Nephron (organoid): ENCODE results near the gene MGAT5.
A peak's percentile ranks its signal among the peaks of the same experiment; 100 is the strongest.

Experiments used
- H3K27ac Mint-ChIP-seq, 3 experiments: 2 replicates each; pipeline ENCODE4 v1.8.0; 2020; ENCODE audit warnings: mixed read lengths in 3 of 3, mild to moderate bottlenecking in 2 of 3, moderate library complexity in 1 of 3
- H3K27me3 Mint-ChIP-seq: 2 replicates; pipeline ENCODE4 v1.8.0; 2021; ENCODE audit warnings: low read depth, mild to moderate bottlenecking, moderate library complexity, mixed read lengths
- H3K36me3 Mint-ChIP-seq: 2 replicates; pipeline ENCODE4 v1.8.0; 2020; ENCODE audit warnings: low read depth, mixed read lengths
- H3K4me1 Mint-ChIP-seq: 2 replicates; pipeline ENCODE4 v1.8.0; 2020; ENCODE audit warnings: mixed read lengths
- H3K4me3 Mint-ChIP-seq, 3 experiments: 2 replicates each; pipeline ENCODE4 v1.8.0; 2020; ENCODE audit warnings: mild to moderate bottlenecking in 3 of 3, mixed read lengths in 3 of 3, moderate library complexity in 2 of 3
- H3K9me3 Mint-ChIP-seq: 2 replicates; pipeline ENCODE4 v1.8.0; 2020; ENCODE audit warnings: mixed read lengths
- TF ChIP-seq, protein P1 (sequence below), 3 experiments: fragments of 200-600 bp; sonication (generic); IDR thresholded peaks; one replicate each; pipeline ENCODE4 v1.5.0; 2021; ENCODE audit warnings: antibody characterized with exemption in 3 of 3; ENCODE audit not compliant: unreplicated experiment in 3 of 3

Gene MGAT5

DNA sequence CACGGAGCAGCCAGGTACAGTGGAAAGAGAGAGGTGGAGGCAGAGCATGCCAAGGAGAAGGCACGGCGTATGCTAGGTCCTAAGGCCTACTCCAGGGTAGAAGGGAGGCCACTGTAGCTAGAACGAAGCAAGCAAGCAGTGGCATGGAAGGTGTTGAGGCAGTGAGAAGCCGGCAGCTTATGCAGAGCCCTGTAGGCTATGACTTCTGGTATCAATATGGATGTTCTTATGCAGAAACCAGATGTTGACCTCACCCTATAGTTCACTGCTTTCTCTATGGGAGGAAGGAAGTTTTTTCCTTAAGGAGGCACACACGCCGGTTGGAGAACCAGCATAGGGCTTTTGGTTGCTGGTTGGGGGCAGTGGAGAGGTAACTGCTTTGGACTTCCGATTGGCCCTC is 6.1 kb downstream of the MGAT5 start:
- TF ChIP-seq, protein P1, sequence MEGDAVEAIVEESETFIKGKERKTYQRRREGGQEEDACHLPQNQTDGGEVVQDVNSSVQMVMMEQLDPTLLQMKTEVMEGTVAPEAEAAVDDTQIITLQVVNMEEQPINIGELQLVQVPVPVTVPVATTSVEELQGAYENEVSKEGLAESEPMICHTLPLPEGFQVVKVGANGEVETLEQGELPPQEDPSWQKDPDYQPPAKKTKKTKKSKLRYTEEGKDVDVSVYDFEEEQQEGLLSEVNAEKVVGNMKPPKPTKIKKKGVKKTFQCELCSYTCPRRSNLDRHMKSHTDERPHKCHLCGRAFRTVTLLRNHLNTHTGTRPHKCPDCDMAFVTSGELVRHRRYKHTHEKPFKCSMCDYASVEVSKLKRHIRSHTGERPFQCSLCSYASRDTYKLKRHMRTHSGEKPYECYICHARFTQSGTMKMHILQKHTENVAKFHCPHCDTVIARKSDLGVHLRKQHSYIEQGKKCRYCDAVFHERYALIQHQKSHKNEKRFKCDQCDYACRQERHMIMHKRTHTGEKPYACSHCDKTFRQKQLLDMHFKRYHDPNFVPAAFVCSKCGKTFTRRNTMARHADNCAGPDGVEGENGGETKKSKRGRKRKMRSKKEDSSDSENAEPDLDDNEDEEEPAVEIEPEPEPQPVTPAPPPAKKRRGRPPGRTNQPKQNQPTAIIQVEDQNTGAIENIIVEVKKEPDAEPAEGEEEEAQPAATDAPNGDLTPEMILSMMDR (IDR thresholded peaks at IDR 0.05; ENCODE audit: unreplicated experiment in 3 of 3), result no peak
- H3K27ac Mint-ChIP-seq, result peak overlapping the region; percentile 79 to 90 (median 85)
- H3K9me3 Mint-ChIP-seq, result no peaks in the 10 kb centered on the region
- H3K27me3 Mint-ChIP-seq, result peaks cover 3% of the 10 kb centered on the region
- peaks cover 36% of the 10 kb centered on the region for H3K4me1 Mint-ChIP-seq
- no peak overlapping the region for H3K4me3 Mint-ChIP-seq
- peaks cover under 1% of the 10 kb centered on the region for H3K36me3 Mint-ChIP-seq

DNA sequence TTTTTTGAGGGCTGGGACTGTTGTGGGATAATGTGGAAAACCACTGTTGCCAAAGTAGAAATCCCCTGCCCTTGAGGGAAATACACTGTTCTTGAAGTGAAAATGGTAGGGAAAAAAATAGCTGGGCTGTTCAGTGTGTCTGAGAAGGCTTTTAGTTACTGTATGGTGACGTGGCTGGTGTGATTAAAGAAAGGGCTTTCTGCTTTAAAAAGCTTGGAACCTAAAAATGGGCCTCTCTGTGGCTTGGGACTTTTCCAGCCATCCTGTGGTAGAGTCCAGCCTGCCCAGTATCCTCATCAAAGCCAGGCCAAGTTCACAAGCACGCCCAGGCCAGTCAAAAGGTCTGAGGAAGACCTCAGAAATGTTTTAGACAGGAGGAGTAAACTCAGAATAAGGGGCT is 6.8 kb downstream of the MGAT5 start:
- Mint-ChIP-seq H3K36me3 (no peaks in the 10 kb centered on the region), H3K4me1 (peaks cover 30% of the 10 kb centered on the region), H3K9me3 (no peaks in the 10 kb centered on the region)

DNA sequence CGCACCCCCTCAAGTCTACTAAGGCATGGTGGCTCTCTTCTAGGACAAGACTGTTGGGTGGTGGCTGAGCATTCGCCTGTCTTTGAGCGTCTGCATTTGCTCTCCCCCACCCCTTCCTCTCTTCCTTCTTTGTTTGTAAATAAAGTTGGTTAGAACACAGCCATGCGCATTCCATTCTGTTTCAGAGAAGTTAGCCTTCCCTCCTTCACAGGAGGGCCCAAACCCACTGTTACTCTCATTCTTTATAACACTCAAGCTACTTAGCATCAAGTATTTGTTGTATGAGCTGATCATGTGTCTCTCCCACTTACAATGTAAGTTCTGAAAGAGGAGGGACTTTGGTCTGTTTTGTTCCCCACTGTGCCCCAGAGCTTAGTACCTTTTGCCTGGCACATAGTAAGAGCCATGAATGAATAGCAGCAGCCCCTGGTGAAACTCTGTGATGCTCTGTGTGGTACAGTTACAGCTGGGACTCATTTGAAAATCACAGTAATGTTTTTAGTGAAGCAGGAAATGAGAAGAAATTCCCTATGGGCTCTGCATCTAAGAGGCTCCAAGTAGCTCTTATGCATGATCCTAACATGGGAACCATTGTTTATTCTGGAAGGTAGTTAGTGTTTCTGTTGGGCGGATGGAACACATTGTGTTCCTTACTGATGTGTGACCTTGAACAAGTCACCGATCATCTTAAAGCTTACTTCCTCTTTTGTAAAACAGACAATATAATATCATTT is 7.7 kb downstream of the MGAT5 start:
- TF ChIP-seq, protein P1 (IDR thresholded peaks at IDR 0.05; ENCODE audit: unreplicated experiment in 3 of 3), result no peak
- Mint-ChIP-seq H3K27me3 (peaks cover 3% of the 10 kb centered on the region), H3K9me3 (no peaks in the 10 kb centered on the region), H3K4me3 (no peak overlapping the region), H3K36me3 (no peaks in the 10 kb centered on the region), H3K27ac (peak overlapping the region; percentile 36 to 90 (median 63)), H3K4me1 (peaks cover 30% of the 10 kb centered on the region)

More for the DNA sequence above, 6.8 kb downstream of the MGAT5 start:
- H3K27ac Mint-ChIP-seq, result peak overlapping the region in 2 of 3 experiments; percentile 79 to 90
- H3K27me3 Mint-ChIP-seq, result peaks cover 3% of the 10 kb centered on the region
- TF ChIP-seq, protein P1 (IDR thresholded peaks at IDR 0.05; ENCODE audit: unreplicated experiment in 3 of 3), result no peak
- H3K4me3 Mint-ChIP-seq, result no peak overlapping the region

DNA sequence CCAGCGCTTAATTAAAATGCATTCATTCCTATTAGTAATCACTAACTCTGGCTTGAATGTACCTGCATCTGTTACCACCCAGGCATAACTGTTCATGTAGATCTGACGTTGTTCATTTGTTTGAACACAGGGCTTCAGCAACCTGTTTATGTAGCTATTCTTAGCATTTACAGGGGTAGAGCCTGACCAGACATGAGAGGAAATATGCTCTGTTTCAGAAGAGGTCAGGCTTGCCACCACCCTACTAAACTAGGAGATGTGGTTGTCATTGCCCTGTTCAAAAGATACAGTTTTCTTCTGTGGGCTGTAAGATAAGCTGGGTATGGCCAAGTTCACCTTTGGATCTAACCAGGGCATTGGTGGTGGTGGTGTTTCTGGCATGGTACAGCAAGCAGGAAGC is 8.8 kb downstream of the MGAT5 start:
- no peaks in the 10 kb centered on the region for H3K9me3 Mint-ChIP-seq
- H3K27me3 Mint-ChIP-seq, result peaks cover 3% of the 10 kb centered on the region
- TF ChIP-seq, protein P1 (IDR thresholded peaks at IDR 0.05; ENCODE audit: unreplicated experiment in 3 of 3), result no peak
- no peaks in the 10 kb centered on the region for H3K36me3 Mint-ChIP-seq
- peak overlapping the region; percentile 33 to 74 (median 73) for H3K27ac Mint-ChIP-seq
- H3K4me1 Mint-ChIP-seq, result peaks cover 30% of the 10 kb centered on the region
- no peak overlapping the region for H3K4me3 Mint-ChIP-seq

DNA sequence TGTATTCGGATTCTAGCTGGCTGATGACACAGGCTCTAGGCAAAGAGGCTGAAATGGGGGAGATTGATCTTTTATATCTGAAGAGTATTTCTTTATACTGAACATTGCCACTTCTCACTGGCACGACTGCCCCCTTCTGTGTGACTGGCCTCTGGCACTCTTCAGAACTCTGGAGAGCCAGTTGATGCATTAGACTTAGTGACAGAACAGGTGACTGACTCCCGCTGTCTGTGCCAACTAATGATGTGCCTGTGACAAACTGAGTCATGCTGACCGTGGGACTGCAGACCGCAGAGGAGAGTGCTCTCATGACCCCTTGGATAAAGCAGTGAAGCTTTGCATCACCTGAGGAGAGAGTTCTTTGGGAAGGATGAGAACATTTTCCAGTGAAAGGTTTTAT is 14.4 kb downstream of the MGAT5 start:
- TF ChIP-seq, protein P1 (IDR thresholded peaks at IDR 0.05; ENCODE audit: unreplicated experiment in 3 of 3), result no peak
- H3K9me3 Mint-ChIP-seq, result no peaks in the 10 kb centered on the region
- peaks cover 11% of the 10 kb centered on the region for H3K36me3 Mint-ChIP-seq
- H3K4me3 Mint-ChIP-seq, result no peak overlapping the region
- H3K4me1 Mint-ChIP-seq, result peaks cover 39% of the 10 kb centered on the region
- H3K27me3 Mint-ChIP-seq, result no peaks in the 10 kb centered on the region
- H3K27ac Mint-ChIP-seq, result peak overlapping the region in 1 of 3 experiments; percentile 25

DNA sequence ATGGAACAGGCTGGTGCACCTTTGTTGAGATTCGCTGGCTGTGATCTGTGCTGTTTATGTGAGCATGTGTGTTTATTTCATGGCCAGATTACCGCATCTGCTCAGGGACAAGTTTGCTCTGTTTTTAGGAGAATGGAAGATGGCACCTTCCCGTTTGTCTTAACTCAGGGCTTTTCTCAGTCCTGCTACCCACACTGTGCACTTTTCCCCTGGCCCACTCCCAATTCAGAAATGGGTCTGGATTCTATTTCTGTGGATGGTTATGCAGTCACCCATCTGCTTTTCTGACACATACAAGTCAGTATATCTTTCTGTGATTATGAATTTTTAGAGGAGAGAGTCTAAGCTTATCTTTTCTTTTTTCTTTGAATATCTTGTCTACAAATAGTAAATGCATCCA is 15.4 kb downstream of the MGAT5 start:
- peaks cover 47% of the 10 kb centered on the region for H3K4me1 Mint-ChIP-seq
- TF ChIP-seq, protein P1 (IDR thresholded peaks at IDR 0.05; ENCODE audit: unreplicated experiment in 3 of 3), result no peak
- no peaks in the 10 kb centered on the region for H3K27me3 Mint-ChIP-seq
- no peak overlapping the region for H3K4me3 Mint-ChIP-seq
- H3K36me3 Mint-ChIP-seq, result peaks cover 11% of the 10 kb centered on the region
- no peaks in the 10 kb centered on the region for H3K9me3 Mint-ChIP-seq
- H3K27ac Mint-ChIP-seq, result peak overlapping the region; percentile 81 to 86 (median 85)
